ENCODE measurements around the gene HRH3. TPM values are rescaled to one million over a fixed set of nuclear protein-coding genes. Genes with fewer than 3 reads are reported as not detected.

HRH3 gene
- total and polyA plus RNA-seq, 8 donors: not detected

GRCh38 chr20:62175711-62176110 lies 44.4 kb downstream of the HRH3 start:
- Histone ChIP-seq H3K36me3 (peaks cover 10 to 73% (median 68%) of the 10 kb centered on the region in 4 donors), H3K4me1 (no peaks in the 10 kb centered on the region), H3K9me3 (no peaks in the 10 kb centered on the region), H3K4me3 (no peak overlapping the region), H3K27me3 (no peaks in the 10 kb centered on the region), H3K27ac (no peak overlapping the region)
- DNase-seq: no peak
- no peak for TF ChIP-seq POLR2AphosphoS5 (IDR thresholded peaks at IDR 0.05)
- TF ChIP-seq POLR2A (IDR thresholded peaks at IDR 0.05): no peak
- TF ChIP-seq EP300 (IDR thresholded peaks at IDR 0.05): no peak
- TF ChIP-seq CTCF (IDR thresholded peaks at IDR 0.05): no peak
- WGBS, 5 donors: 91 to 98% (median 94%) methylated on average over 10 of the region's 10 CpGs
- intact Hi-C loops (cut with DNase I; ENCODE audit: low total_unique reads): no loop called here

- Histone ChIP-seq H3K4me3 (no peak overlapping the region), H3K4me1 (no peaks in the 10 kb centered on the region), H3K27me3 (no peaks in the 10 kb centered on the region), H3K36me3 (peaks cover 10 to 77% (median 69%) of the 10 kb centered on the region in 4 donors), H3K9me3 (no peaks in the 10 kb centered on the region), H3K27ac (no peak overlapping the region)
- 93 to 97% (median 97%) methylated on average over 25 to 26 of the region's 26 CpGs for WGBS, 5 donors
- no peak for DNase-seq
- TF ChIP-seq CTCF (IDR thresholded peaks at IDR 0.05) (no peak), POLR2AphosphoS5 (IDR thresholded peaks at IDR 0.05) (no peak), EP300 (IDR thresholded peaks at IDR 0.05) (no peak), POLR2A (IDR thresholded peaks at IDR 0.05) (no peak)
- intact Hi-C loops (cut with DNase I; ENCODE audit: low total_unique reads): no loop called here
These were observed 45.0 kb downstream of the HRH3 start for GRCh38 chr20:62174870-62175624.

- no peak for TF ChIP-seq EP300 (IDR thresholded peaks at IDR 0.05)
- TF ChIP-seq CTCF (IDR thresholded peaks at IDR 0.05): no peak
- TF ChIP-seq POLR2AphosphoS5 (IDR thresholded peaks at IDR 0.05): no peak
- TF ChIP-seq POLR2A (IDR thresholded peaks at IDR 0.05): no peak
- Histone ChIP-seq H3K27ac (no peak overlapping the region), H3K9me3 (no peaks in the 10 kb centered on the region), H3K27me3 (no peaks in the 10 kb centered on the region), H3K36me3 (peaks cover 7 to 79% (median 69%) of the 10 kb centered on the region in 4 donors), H3K4me1 (no peaks in the 10 kb centered on the region), H3K4me3 (no peak overlapping the region)
- DNase-seq: no peak
- 92 to 97% (median 95%) methylated on average over 28 of the region's 28 CpGs for WGBS, 5 donors
- intact Hi-C loops (cut with DNase I; ENCODE audit: low total_unique reads): no loop called here
These were observed 45.9 kb downstream of the HRH3 start for GRCh38 chr20:62174021-62174804.

GRCh38 chr20:62172666-62173065 lies 47.4 kb downstream of the HRH3 start:
- TF ChIP-seq EP300 (IDR thresholded peaks at IDR 0.05) (no peak), POLR2A (IDR thresholded peaks at IDR 0.05) (no peak), CTCF (IDR thresholded peaks at IDR 0.05) (no peak), POLR2AphosphoS5 (IDR thresholded peaks at IDR 0.05) (no peak)
- intact Hi-C loops (cut with DNase I; ENCODE audit: low total_unique reads): no loop called here
- WGBS, 5 donors: 92 to 96% (median 96%) methylated on average over 16 to 18 of the region's 18 CpGs
- Histone ChIP-seq H3K9me3 (no peaks in the 10 kb centered on the region), H3K4me3 (no peak overlapping the region), H3K4me1 (no peaks in the 10 kb centered on the region), H3K36me3 (peaks cover 0 to 84% (median 76%) of the 10 kb centered on the region in 4 donors), H3K27me3 (no peaks in the 10 kb centered on the region), H3K27ac (no peak overlapping the region)
- no peak for DNase-seq
